ENCODE results near the gene CD8B2. TPM values are rescaled to one million over a fixed set of nuclear protein-coding genes. Genes with fewer than 3 reads are reported as not detected.
"Not testable (repeated sequence)": the region's sequence is repeated elsewhere in the genome, so short reads cannot be mapped to it uniquely, and the experiment has no call there.

The CD8B2 gene
- total RNA-seq, 1 experiment from 2014 or later = 0.14 TPM

- H3K4me1 ChIP-seq; H3K9me3 ChIP-seq; H3K4me1 Mint-ChIP-seq (ENCODE audit: low read depth, unreplicated experiment); H3K4me3 ChIP-seq (ENCODE audit: low read depth, low read length); H3K27me3 Mint-ChIP-seq (ENCODE audit: insufficient read depth, unreplicated experiment); H3K27me3 ChIP-seq (replicated peaks; ENCODE audit: control insufficient read depth, insufficient read depth, low read length); POLR2A ChIA-PET; H3K4me3 Mint-ChIP-seq (ENCODE audit: unreplicated experiment); H3K9me3 Mint-ChIP-seq (ENCODE audit: unreplicated experiment); H3K27ac Mint-ChIP-seq (ENCODE audit: unreplicated experiment); intact Hi-C loops (cut with micrococcal nuclease; ENCODE audit: unreplicated experiment); DNase-seq; H3K36me3 ChIP-seq (ENCODE audit: control insufficient read depth, insufficient read depth, low read length); BruUV-seq (replicated peaks); H3K36me3 Mint-ChIP-seq (ENCODE audit: insufficient read depth, unreplicated experiment); CTCF ChIA-PET: not testable (repeated sequence)
Measured at GRCh38 chr2:106492913-106493312, 5.7 kb downstream of the CD8B2 start.

- H3K27me3 Mint-ChIP-seq (ENCODE audit: insufficient read depth, unreplicated experiment); intact Hi-C loops (cut with micrococcal nuclease; ENCODE audit: unreplicated experiment); BruUV-seq (replicated peaks); H3K4me1 Mint-ChIP-seq (ENCODE audit: low read depth, unreplicated experiment); DNase-seq; H3K4me1 ChIP-seq; H3K36me3 Mint-ChIP-seq (ENCODE audit: insufficient read depth, unreplicated experiment); H3K27me3 ChIP-seq (replicated peaks; ENCODE audit: control insufficient read depth, insufficient read depth, low read length); H3K27ac Mint-ChIP-seq (ENCODE audit: unreplicated experiment); POLR2A ChIA-PET; H3K9me3 ChIP-seq; H3K36me3 ChIP-seq (ENCODE audit: control insufficient read depth, insufficient read depth, low read length); CTCF ChIA-PET; H3K9me3 Mint-ChIP-seq (ENCODE audit: unreplicated experiment); H3K4me3 Mint-ChIP-seq (ENCODE audit: unreplicated experiment); H3K4me3 ChIP-seq (ENCODE audit: low read depth, low read length): not testable (repeated sequence)
Measured at GRCh38 chr2:106498549-106498948, 11.4 kb downstream of the CD8B2 start.

GRCh38 chr2:106500350-106500749, 13.2 kb downstream of the CD8B2 start:
- H3K27me3 ChIP-seq (replicated peaks; ENCODE audit: control insufficient read depth, insufficient read depth, low read length); POLR2A ChIA-PET; H3K27me3 Mint-ChIP-seq (ENCODE audit: insufficient read depth, unreplicated experiment); intact Hi-C loops (cut with micrococcal nuclease; ENCODE audit: unreplicated experiment); H3K4me3 Mint-ChIP-seq (ENCODE audit: unreplicated experiment); H3K27ac Mint-ChIP-seq (ENCODE audit: unreplicated experiment); H3K4me3 ChIP-seq (ENCODE audit: low read depth, low read length); H3K36me3 Mint-ChIP-seq (ENCODE audit: insufficient read depth, unreplicated experiment); H3K9me3 ChIP-seq; DNase-seq; BruUV-seq (replicated peaks); H3K4me1 ChIP-seq; H3K36me3 ChIP-seq (ENCODE audit: control insufficient read depth, insufficient read depth, low read length); CTCF ChIA-PET; H3K4me1 Mint-ChIP-seq (ENCODE audit: low read depth, unreplicated experiment); H3K9me3 Mint-ChIP-seq (ENCODE audit: unreplicated experiment): not testable (repeated sequence)

GRCh38 chr2:106502351-106502750, 15.2 kb downstream of the CD8B2 start:
- H3K4me1 Mint-ChIP-seq (ENCODE audit: low read depth, unreplicated experiment); intact Hi-C loops (cut with micrococcal nuclease; ENCODE audit: unreplicated experiment); H3K27me3 Mint-ChIP-seq (ENCODE audit: insufficient read depth, unreplicated experiment); H3K4me3 Mint-ChIP-seq (ENCODE audit: unreplicated experiment); H3K27me3 ChIP-seq (replicated peaks; ENCODE audit: control insufficient read depth, insufficient read depth, low read length); H3K9me3 ChIP-seq; DNase-seq; CTCF ChIA-PET; BruUV-seq (replicated peaks); H3K36me3 ChIP-seq (ENCODE audit: control insufficient read depth, insufficient read depth, low read length); H3K4me3 ChIP-seq (ENCODE audit: low read depth, low read length); POLR2A ChIA-PET; H3K36me3 Mint-ChIP-seq (ENCODE audit: insufficient read depth, unreplicated experiment); H3K27ac Mint-ChIP-seq (ENCODE audit: unreplicated experiment); H3K9me3 Mint-ChIP-seq (ENCODE audit: unreplicated experiment); H3K4me1 ChIP-seq: not testable (repeated sequence)

- H3K4me1 Mint-ChIP-seq (ENCODE audit: low read depth, unreplicated experiment); POLR2A ChIA-PET; H3K4me3 Mint-ChIP-seq (ENCODE audit: unreplicated experiment); CTCF ChIA-PET; H3K27me3 Mint-ChIP-seq (ENCODE audit: insufficient read depth, unreplicated experiment); intact Hi-C loops (cut with micrococcal nuclease; ENCODE audit: unreplicated experiment); DNase-seq; H3K36me3 ChIP-seq (ENCODE audit: control insufficient read depth, insufficient read depth, low read length); H3K4me1 ChIP-seq; H3K9me3 Mint-ChIP-seq (ENCODE audit: unreplicated experiment); H3K27me3 ChIP-seq (replicated peaks; ENCODE audit: control insufficient read depth, insufficient read depth, low read length); H3K4me3 ChIP-seq (ENCODE audit: low read depth, low read length); H3K36me3 Mint-ChIP-seq (ENCODE audit: insufficient read depth, unreplicated experiment); BruUV-seq (replicated peaks); H3K9me3 ChIP-seq; H3K27ac Mint-ChIP-seq (ENCODE audit: unreplicated experiment): not testable (repeated sequence)
Measured at GRCh38 chr2:106504192-106504591, 17.0 kb downstream of the CD8B2 start.

- BruUV-seq (replicated peaks); H3K27me3 ChIP-seq (replicated peaks; ENCODE audit: control insufficient read depth, insufficient read depth, low read length); intact Hi-C loops (cut with micrococcal nuclease; ENCODE audit: unreplicated experiment); H3K4me1 Mint-ChIP-seq (ENCODE audit: low read depth, unreplicated experiment); H3K27ac Mint-ChIP-seq (ENCODE audit: unreplicated experiment); H3K9me3 ChIP-seq; H3K4me3 ChIP-seq (ENCODE audit: low read depth, low read length); H3K36me3 ChIP-seq (ENCODE audit: control insufficient read depth, insufficient read depth, low read length); H3K9me3 Mint-ChIP-seq (ENCODE audit: unreplicated experiment); H3K4me3 Mint-ChIP-seq (ENCODE audit: unreplicated experiment); CTCF ChIA-PET; POLR2A ChIA-PET; DNase-seq; H3K4me1 ChIP-seq; H3K36me3 Mint-ChIP-seq (ENCODE audit: insufficient read depth, unreplicated experiment); H3K27me3 Mint-ChIP-seq (ENCODE audit: insufficient read depth, unreplicated experiment): not testable (repeated sequence)
Measured at GRCh38 chr2:106504787-106505186, 17.6 kb downstream of the CD8B2 start.

GRCh38 chr2:106506002-106506687, 19.0 kb downstream of the CD8B2 start:
- H3K27ac Mint-ChIP-seq (ENCODE audit: unreplicated experiment); H3K9me3 Mint-ChIP-seq (ENCODE audit: unreplicated experiment); H3K4me3 Mint-ChIP-seq (ENCODE audit: unreplicated experiment); H3K4me1 ChIP-seq; H3K36me3 Mint-ChIP-seq (ENCODE audit: insufficient read depth, unreplicated experiment); BruUV-seq (replicated peaks); CTCF ChIA-PET; H3K9me3 ChIP-seq; DNase-seq; H3K36me3 ChIP-seq (ENCODE audit: control insufficient read depth, insufficient read depth, low read length); H3K27me3 Mint-ChIP-seq (ENCODE audit: insufficient read depth, unreplicated experiment); H3K4me3 ChIP-seq (ENCODE audit: low read depth, low read length); intact Hi-C loops (cut with micrococcal nuclease; ENCODE audit: unreplicated experiment); POLR2A ChIA-PET; H3K27me3 ChIP-seq (replicated peaks; ENCODE audit: control insufficient read depth, insufficient read depth, low read length); H3K4me1 Mint-ChIP-seq (ENCODE audit: low read depth, unreplicated experiment): not testable (repeated sequence)
